Ammon's horn (tissue), 1 donor: ENCODE results near the gene ARNT2.
"Not testable (repeated sequence)": the region's sequence is repeated elsewhere in the genome, so short reads cannot be mapped to it uniquely, and the experiment has no call there.

Experiments used
- DNase-seq: peaks from one replicate; pipeline ENCODE4 v3.0.0-alpha.2; 2016; ENCODE audit warnings: low spot score

ARNT2 gene

DNA sequence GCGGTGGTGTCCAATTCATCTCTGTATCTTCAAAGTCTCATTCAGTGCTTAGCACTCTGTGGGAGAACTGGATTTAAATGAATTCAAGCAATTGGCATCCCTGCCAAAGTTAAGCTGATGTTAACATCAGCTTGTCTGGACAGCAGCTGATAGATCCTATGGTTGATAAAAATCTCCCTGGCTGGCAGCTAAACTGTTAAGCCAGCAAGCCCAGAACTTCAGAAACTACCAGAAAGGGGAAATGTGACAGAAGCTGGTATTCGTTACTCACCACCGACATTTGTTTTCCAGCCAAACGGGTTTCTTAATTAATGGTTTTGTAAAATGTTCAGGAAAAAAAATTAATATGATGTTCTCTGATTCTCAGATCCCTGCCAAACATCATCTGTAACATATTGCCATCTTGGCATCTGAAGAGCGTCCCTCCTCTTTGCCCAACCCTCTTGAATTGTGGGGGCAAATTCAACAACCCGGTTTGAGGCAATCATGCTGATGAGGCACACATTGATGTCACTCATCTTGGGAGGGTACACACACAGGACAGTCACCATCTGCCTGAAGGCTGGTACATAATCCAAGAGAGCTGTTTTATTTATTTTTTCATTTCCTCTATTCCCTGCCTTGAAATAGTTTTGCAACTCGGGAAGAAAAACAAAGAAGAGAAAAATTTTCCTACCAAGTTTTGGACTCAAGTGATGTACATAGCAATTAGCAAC, 214.7 kb downstream of the ARNT2 start:
- peak; percentile 77 for DNase-seq

DNA sequence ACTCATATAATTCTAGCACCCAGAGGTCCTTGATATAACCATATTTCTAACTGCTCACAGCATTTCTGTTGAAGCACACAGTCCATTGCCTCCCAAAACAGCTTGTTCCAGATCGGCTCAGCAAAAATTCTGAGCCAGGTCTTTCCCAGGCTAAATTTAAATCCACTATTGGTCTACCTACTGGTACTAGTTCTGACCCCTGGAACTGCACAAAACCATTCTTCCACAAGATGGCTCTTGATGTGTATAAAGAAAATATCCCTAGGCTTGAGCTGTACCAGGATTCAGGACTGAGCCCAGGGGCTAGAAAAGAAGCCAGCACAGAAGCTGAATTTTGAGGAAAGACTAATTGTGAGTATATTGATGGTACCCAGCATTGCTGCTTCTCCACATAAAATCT, 215.5 kb downstream of the ARNT2 start:
- DNase-seq, result no peak

DNA sequence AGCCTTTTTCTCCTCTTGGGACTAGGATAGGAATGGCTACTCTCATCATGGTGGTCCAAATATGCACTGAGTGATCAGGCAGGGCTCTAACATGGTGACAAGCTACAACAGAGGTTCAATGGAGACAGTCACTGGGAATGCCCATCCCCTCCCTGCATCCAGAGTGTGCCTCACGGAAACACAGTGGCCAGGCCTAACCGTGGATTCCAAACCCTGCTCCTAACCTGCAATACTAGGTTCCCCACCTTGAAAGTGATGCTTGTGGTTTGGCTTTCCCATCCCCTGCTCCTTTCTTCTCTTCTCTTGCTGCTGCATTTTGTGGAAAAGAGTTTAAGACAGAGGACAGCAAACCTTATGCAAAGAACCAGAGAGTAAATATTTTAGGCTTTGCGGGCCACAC, 216.0 kb downstream of the ARNT2 start:
- DNase-seq, result no peak

DNA sequence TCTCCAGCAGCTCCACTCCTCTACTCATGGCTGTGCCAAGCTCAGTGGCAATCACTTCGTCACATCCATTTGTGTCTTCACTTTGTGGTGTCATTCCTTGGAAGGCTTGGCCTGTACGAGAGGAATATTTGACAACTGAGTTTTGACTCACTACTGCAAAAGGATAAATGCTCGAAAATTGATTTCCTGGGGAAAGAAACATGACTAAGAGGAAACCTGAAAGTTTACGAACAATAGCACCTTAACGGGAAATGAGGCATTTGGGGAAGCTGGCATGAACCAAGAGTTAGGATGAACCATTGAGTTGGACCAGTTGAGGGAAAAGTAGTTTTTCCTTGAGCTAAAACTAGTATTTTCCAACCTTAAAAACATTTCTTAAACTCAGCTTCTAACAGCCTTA, 216.7 kb downstream of the ARNT2 start:
- DNase-seq, result no peak

DNA sequence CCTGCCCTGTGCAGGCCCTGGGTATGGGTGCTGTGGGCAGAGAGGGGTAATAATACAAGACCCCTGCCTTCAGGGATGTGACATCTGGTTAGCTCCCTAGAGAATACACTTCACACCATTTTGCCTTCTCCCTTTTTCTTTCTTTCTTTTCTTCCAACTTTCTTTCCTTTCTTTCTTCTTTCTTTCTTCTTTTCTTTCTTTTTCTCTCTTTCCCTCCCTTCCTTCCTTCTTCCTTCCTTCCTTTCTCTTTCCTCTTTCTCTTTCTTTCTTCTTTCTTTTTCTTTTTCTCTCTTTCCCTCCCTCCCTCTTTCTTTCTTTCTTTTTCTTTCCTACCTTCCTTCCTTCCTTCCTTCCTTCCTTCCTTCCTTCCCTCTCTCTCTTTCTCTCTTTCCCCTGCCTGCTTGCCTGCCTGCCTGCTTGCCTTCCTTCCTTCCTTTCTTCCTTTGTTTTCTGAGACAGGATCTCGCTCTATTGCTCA, 222.5 kb downstream of the ARNT2 start:
- DNase-seq, result no peak

DNA sequence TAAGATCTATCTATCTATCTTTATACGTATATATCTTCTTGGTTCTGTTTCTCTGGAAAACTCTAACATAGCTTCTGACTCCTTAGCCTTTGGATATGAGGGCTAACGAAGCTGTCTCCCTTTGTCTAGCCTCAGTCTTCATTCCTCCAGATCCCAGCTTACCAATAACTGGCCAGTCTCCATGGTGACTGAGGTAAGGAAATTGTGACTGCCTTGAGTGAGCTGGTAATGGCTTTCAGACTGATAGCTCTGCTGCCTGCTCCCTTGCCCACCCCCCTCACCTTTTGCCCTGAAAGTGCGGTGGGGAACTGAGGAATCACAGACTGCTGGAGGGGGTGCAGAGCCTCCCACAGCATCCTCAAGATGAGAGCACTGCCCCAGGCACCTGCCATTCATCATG, 225.2 kb downstream of the ARNT2 start:
- no peak for DNase-seq

DNA sequence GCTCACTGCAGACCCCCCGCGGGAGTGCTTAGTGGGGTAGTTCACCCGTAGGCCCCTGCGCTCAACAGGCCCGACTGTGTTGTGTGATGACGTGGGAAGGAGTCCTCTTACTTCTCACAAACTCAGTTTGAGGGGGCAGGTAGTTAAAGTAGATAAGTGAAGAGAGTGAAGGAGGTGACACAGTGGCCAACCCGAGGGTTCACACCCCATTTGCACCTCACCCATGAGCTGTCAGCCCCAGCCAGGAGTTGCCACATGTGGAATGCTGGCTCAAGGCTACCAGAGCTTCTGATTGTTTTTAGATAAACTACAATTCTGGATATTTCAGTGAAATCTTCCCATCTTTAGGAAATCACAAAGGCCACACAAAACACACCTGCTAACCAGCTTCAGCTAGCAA, 226.8 kb downstream of the ARNT2 start:
- no peak for DNase-seq

DNA sequence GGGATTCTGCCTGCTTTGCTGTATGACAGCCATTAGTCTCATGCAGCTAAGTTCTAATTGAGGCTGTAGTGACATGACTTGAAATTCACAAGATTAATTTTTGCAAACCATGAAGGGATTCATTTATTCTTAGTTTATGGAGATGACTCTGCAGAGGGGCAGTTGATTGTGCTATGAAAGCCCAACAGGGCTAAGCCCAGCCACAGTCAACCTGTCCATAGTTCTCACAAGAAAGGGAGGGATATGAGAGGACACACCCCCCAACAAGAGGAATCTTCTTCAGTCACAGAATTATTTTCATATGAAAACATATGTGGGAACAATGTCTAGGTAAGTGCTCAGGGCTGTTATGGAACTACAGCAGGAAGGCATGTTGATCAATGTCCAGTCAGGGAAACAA, 229.0 kb downstream of the ARNT2 start:
- DNase-seq, result no peak

DNA sequence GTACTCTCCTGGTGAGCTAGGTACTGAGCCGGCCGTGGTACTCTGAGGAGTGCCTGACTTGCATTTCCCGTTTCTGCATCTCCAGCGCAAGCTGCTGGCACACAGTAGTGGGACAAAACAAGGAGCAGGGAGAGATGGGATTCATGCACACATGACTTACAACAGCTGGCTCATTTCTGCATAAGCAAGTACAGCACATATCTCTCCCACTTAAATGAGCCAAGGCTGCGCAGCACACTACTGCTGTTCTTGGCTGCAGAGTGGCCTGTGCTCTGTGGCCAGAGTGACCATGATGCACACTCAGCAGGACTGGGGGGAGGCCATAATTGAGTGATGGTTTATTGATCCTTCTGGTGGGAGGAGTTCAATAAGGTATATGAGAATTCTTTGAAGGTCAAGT, 231.8 kb downstream of the ARNT2 start:
- no peak for DNase-seq

DNA sequence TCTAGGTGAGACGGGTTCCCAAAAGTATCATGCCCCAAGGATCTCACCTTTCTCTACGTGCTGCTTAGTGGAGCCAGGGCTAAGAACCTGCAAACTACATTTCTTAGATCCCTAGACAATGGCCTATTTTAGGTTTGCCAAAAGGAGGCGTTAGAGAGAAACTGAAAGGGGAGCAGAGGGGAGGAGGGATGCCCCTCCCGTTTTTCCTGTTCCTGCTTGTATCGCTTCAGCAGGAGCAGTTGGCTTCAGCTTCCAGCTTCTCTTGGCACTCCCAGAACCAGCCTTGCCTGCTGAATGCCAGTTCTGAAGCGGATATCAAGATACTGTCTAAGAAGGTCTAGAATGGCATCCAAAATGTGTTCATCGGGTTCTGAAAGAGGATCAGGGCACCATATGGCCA, 232.5 kb downstream of the ARNT2 start:
- no peak for DNase-seq

DNA sequence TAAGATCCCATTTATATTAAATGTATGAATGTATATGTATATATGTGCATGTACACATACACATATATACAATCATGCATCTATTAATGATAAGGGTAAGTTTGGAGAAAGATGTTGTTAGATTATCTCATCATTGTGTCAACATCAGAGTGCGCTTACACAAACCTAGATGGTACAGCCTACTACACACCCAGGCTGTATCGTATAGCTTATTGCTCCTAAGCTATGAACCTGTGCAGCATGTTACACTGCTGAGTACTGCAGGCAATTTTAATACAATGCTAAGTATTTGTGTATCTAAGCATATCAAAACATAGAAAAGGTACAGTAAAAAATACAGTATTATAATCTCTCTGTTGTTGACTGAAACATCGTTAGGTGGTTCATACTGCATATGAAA, 233.6 kb downstream of the ARNT2 start:
- DNase-seq, result no peak

DNA sequence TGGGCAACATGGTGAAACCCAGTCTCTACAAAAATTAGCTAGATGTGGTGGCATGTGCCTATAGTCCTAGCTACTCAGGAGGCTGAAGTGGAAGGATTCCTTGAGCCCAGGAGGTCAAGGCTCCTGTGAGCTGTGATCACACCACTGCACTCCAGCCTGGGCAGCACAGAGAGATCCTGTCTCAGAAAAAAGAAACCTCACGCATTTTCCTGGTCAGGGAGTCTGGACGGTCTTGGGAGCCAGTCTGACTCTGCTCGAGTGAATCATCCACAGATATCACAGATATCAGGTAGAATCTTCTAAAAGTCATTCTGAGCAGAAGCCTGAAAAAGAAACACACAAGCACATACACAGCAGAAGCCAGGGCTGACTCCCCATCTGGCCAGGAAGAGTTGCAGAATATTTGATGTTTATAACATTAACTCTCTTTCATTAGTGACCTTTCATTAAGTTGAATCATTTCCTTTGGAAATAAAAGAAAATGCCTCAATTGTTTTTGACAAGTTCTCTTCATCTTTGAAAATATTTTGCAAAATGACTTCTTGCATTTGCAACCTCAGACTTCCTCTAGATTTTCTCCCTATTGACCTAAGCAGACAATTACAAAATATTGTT, 234.5 kb downstream of the ARNT2 start:
- no peak for DNase-seq

DNA sequence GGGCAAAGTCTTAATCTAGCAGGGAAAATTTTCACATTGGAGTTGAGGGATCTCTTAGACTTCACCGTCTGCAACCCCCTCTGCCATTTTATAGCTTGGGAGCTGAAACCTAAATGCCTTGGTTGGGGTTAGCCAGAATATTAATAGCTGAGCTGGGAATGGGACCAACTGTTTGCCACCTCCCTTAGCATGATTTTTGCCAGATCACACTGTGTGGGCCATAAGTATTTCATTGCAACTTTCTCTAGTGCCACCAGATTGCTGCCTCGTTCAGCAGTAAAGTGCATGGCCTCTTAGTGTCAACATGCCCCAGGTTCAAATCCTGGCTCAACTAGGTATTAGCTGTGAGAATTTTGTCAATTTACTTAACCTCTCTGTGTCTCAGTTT, 235.0 kb downstream of the ARNT2 start:
- no peak for DNase-seq

DNA sequence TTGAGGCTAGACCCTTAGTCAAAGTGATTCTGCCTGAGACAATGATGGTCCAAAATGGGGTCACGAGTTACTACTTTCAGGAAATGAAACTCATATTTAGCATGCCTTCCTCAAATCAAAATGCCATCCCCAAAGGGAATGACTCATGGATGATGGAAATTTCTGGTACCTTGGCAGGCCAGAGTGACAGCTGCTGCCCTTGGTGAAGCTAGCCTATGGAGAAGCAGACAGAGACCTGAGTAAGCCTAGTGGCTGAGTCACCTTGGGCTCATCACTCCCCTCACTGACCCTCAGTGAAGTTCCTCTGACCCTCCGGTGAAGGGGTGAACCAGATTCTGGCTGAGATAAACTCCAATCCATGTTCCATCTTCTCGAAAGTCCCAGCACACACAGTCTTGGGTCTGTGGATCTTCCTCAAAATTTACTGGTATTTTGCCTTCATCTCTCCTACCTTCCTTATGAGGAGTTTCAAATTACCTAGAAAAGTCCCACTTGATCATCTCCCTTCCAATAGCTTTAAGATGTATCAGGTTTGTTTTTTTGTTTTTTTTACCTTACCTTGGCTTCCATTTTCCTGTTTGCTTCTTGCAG, 236.4 kb downstream of the ARNT2 start:
- no peak for DNase-seq

DNA sequence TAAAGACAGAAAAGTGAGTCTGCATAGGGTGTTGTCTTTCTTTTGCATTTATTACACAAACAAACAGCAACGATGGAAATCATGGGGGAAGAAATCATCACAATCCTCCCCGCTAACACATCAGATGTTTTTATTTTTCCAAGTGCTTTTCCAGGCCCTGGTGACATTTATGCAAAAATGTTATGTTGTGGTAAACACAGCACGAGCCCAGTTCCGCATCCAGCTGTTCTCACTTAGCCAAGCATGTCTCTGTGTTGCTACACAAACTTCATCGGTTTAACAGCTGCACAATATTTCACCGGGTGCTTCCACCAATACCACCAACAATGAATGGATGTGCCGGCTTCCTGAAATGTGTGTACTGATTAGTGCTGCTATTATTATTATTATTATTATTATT, 237.2 kb downstream of the ARNT2 start:
- no peak for DNase-seq

DNA sequence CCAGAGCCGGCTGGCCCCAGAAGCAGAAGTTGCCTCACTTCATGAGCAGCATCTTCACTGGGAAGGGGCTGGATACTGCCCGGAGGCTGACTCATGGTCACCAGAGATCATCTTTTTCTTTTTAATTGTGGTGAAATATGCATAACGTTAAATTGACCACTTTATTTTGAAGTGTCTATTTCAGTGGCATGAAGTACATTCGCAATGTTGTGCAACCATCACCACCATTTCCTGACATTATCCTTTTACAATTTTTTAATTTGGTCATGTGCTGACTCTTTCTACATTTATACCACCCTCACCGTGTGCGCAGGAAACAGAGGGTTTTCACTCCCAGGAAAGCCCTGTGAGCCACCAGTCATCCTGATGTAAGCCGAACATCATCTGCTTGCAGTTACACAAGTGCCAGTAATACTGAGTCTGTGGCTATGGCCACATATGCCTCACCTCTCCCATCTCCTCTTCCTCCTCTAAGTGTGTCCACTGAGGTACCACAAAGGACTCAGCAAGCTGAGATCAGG, 239.3 kb downstream of the ARNT2 start:
- no peak for DNase-seq

DNA sequence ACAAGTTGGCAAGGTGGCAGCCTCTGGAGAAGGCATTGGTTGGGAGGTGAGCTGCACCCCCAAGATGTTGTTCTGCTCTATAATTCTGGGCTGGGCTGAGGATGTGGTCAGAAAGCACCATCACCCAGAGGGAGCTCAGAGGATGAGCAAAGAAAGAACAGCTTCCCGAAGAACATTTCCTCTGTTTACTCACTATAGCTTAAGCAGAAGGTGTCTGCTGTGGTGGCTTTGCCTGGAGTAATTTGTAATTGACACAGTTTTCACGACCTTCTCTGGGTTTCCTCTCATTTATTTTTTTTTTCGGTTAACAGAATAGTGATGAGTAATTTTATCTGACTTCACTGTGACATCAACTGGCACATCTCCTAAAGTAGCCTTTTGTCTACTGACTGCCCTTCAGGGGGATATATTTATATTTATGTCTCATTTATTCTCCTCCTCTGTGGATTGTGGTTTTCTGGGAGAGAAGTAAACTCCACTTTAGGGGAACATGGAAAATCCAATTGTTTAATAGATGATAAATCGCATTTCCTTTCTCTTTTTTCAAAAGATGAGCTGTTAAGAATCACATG, 241.4 kb downstream of the ARNT2 start:
- no peak for DNase-seq

DNA sequence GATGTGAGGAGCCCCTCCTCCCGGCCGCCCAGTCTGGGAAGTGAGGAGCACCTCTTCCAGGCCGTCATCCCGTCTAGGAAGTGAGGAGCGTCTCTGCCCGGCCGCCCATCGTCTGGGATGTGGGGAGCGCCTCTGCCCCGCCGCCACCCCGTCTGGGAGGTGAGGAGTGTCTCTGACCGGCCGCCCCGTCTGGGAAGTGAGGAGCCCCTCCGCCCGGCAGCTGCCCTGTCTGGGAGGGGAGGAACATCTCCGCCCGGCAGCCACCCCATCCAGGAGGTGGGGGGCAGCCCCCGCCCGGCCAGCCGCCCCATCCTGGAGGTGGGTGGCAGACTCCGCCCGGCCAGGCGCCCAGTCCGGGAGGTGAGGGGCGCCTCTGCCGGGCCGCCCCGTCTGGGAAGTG, 243.2 kb downstream of the ARNT2 start:
- not testable (repeated sequence) for DNase-seq
